ENCODE measurements around the gene MTFP1. TPM values are rescaled to one million over a fixed set of nuclear protein-coding genes. Genes with fewer than 3 reads are reported as not detected.

MTFP1 gene
- total RNA-seq, 1 experiment from 2014 or later, result 189 TPM

- DNase-seq (ENCODE audit: low read depth), result peak; percentile 37
- in situ Hi-C loops (cut with HindIII; ENCODE audit: low pct_unique_long_range_greater_than_20kb, low sequenced_read_pairs), result no loop called here
Measured at GRCh38 chr22:30421695-30422480, 3.7 kb upstream of the MTFP1 start.

- peak; percentile 91 for DNase-seq (ENCODE audit: low read depth)
- in situ Hi-C loops (cut with HindIII; ENCODE audit: low pct_unique_long_range_greater_than_20kb, low sequenced_read_pairs), result no loop called here
Measured at GRCh38 chr22:30422481-30423300, 2.9 kb upstream of the MTFP1 start.

- DNase-seq (ENCODE audit: low read depth), result no peak
- in situ Hi-C loops (cut with HindIII; ENCODE audit: low pct_unique_long_range_greater_than_20kb, low sequenced_read_pairs), result no loop called here
Measured at GRCh38 chr22:30423301-30423958, 2.1 kb upstream of the MTFP1 start.

GRCh38 chr22:30423959-30424533 is 1.5 kb upstream of the MTFP1 start:
- in situ Hi-C loops (cut with HindIII; ENCODE audit: low pct_unique_long_range_greater_than_20kb, low sequenced_read_pairs), result no loop called here
- DNase-seq (ENCODE audit: low read depth), result peak; percentile 100

- DNase-seq (ENCODE audit: low read depth), result no peak
- in situ Hi-C loops (cut with HindIII; ENCODE audit: low pct_unique_long_range_greater_than_20kb, low sequenced_read_pairs), result no loop called here
Measured at GRCh38 chr22:30424534-30425326, 838 bp upstream of the MTFP1 start.

GRCh38 chr22:30425327-30425615 is 297 bp upstream of the MTFP1 start:
- DNase-seq (ENCODE audit: low read depth), result no peak
- in situ Hi-C loops (cut with HindIII; ENCODE audit: low pct_unique_long_range_greater_than_20kb, low sequenced_read_pairs), result no loop called here

DNA sequence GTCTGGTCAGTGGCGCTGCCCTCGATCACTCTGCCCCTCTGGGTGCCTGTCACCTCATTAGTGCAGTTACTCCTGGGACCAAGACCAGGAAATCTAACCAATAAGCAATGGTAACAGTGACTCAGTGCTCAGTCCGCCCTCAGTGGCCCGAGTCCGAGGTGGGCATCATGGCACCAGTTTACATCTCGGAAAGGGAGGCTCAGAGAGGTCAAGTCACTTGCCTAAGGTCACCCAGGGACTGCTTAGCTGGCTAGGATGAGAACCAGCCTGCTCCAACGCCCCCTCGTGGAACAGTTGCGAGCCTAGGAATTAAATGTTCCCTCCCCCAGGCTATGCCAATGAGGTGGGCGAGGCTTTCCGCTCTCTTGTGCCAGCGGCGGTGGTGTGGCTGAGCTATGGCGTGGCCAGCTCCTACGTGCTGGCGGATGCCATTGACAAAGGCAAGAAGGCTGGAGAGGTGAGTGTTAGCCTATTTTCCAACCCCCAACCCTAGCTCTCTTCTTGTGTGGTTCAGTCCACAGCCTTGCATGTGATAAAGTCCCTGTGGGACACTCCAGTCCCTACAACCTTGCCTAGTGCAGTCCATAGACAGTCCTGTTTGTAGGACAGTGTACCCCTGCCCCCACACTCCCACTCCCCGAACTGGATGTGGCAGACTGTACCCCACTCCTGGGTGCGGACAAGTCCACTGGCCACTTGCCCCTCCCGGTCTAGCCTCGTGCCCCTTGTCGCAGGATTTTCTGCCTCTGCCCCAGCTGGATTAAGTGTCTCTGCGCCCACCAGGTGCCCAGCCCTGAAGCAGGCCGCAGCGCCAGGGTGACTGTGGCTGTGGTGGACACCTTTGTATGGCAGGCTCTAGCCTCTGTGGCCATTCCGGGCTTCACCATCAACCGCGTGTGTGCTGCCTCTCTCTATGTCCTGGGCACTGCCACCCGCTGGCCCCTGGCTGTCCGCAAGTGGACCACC is 1.1 kb downstream of the MTFP1 start:
- peak; percentile 96 for DNase-seq (ENCODE audit: low read depth)
- in situ Hi-C loops (cut with HindIII; ENCODE audit: low pct_unique_long_range_greater_than_20kb, low sequenced_read_pairs), result no loop called here

DNA sequence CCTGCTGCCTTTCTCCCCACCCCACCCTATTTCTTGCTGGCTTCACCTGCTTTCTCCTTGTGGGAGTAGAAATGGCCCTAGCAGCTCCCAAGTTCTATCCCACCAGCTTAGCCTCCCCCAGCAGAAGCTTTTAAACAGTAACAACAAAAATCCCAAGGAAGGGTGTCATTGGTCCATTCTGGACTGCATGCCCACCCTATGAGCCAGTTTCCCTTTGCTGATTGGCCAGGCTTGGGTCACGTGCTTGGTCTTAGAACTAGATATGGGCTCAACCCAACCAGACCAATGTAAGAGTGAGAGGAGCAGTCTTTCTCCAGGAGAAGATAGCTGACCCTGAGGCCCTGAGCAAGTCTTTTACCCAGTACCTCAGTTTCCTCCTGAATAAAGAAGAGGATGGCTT is 2.3 kb downstream of the MTFP1 start:
- no peak for DNase-seq (ENCODE audit: low read depth)
- in situ Hi-C loops (cut with HindIII; ENCODE audit: low pct_unique_long_range_greater_than_20kb, low sequenced_read_pairs), result no loop called here

DNA sequence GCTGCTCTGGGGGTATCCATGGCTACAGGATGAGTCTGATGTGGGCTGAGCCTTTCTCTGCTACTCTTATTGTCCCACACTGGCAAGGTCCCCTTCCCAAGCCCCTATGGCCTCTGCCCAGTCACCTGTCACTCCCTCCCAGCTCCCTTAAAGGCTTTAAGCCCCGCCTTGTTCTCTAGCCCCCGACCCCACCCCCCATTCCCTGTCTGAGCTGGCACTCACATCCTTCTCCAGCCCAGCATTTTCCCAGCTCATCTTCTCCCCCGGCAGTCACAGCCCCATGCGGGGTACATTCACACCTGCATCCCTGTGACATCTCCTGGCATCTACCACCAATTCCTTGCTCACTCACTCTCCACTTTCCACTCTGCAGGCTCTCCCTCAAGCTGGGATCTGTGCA is 4.3 kb downstream of the MTFP1 start:
- no peak for DNase-seq (ENCODE audit: low read depth)
- in situ Hi-C loops (cut with HindIII; ENCODE audit: low pct_unique_long_range_greater_than_20kb, low sequenced_read_pairs), result no loop called here

DNA sequence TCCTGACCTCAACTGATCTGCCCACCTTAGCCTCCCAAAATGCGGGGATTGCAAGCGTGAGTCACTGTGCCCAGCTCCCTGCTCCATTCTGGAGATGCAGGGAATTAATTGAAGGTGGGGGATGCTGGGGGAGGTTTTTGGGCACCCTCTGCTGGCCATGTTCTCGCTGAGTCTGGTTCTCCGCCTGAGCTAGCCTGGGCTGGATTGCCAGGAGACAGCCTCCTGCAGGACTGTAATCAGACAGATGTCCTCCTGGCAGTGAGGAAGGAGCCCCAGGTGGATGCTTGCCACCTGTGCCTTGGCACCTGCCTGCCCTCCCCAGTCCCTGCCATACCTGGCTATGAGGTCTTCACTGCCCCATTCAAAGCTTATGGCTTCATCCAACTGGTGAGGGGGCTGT is 5.4 kb downstream of the MTFP1 start:
- no peak for DNase-seq (ENCODE audit: low read depth)
- in situ Hi-C loops (cut with HindIII; ENCODE audit: low pct_unique_long_range_greater_than_20kb, low sequenced_read_pairs), result no loop called here

DNA sequence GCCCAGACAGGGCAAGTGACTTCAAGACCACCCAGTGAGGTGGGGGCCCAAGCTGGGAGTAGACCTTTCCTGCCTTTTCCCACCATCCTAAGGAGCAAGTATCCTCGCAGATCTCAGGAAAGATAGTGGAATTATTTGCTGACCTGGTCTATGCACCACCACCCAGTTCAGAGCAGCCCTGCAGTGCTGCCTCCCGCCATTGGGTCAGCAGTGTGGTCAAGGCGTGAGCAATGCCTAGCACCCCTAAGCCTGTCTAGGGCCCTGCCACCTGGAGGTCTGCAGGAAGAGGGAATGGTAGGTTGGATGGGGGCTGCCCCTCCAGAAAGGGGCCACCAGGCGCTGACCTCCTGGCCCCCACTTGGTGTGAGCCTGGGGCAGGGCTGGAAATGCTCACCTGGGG is 6.5 kb downstream of the MTFP1 start:
- in situ Hi-C loops (cut with HindIII; ENCODE audit: low pct_unique_long_range_greater_than_20kb, low sequenced_read_pairs), result no loop called here

GRCh38 chr22:30432520-30432919 is 7.0 kb downstream of the MTFP1 start:
- DNase-seq (ENCODE audit: low read depth), result no peak
- in situ Hi-C loops (cut with HindIII; ENCODE audit: low pct_unique_long_range_greater_than_20kb, low sequenced_read_pairs), result no loop called here

More for the DNA sequence above, 6.5 kb downstream of the MTFP1 start:
- no peak for DNase-seq (ENCODE audit: low read depth)

DNA sequence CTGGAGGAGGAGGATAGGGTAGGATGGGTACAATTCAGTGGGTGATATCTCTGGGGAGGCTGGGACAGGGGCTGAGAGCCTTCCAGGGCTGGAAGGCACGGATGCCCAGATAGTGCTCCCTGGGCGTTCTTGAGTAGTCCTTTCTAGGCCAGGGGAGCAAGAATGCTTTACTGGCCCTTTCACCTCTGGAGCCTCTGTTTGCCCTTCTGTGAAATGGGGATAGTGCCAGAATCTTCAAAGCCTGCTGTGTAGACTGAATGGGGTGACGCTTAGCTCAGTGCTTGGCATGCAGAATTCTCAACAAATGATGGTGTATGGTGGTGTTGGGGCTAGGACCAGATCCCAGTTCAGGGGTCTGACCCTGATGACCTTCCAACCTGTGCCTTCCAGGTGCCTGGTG is 7.7 kb downstream of the MTFP1 start:
- no peak for DNase-seq (ENCODE audit: low read depth)
- in situ Hi-C loops (cut with HindIII; ENCODE audit: low pct_unique_long_range_greater_than_20kb, low sequenced_read_pairs), result no loop called here

DNA sequence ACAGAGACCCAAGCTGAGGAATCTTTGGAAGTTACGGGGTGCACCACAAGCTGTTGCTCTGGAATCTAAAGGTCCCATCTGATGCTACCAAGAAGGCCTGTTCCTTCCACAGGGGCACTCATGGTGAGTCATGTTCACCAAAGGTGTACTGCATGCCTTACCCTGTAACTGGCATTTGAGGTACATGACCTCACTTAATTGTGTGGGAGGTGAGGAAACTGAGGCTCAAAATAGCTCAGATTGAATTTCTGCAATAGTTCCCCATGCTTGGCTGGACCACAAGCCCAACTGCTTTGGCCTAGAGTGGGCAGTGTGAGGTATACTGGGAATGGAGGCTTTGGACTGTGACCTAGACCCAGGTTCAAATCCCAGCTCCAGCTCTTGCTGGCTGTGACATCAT is 8.2 kb downstream of the MTFP1 start:
- DNase-seq (ENCODE audit: low read depth), result no peak
- in situ Hi-C loops (cut with HindIII; ENCODE audit: low pct_unique_long_range_greater_than_20kb, low sequenced_read_pairs), result no loop called here

DNA sequence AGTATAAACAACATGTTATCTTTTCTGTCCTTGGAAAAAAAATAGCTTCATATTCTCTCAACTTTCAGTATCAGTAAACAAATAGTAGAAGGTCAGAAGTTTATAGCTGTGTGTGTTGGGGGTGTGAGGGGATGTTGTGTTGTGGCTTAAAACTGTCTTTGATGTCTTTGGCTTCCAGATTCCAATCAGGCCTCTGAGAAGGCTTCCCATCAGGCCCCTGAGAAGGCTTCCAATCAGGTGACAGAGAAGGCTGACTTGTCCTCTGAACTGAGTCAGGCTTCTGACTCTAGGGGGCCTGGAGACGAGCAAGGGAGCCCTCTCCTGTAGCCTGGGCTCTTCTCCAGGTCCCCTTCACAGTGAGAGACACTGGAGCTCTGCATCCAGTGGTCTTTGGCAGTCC is 9.3 kb downstream of the MTFP1 start:
- no peak for DNase-seq (ENCODE audit: low read depth)
- in situ Hi-C loops (cut with HindIII; ENCODE audit: low pct_unique_long_range_greater_than_20kb, low sequenced_read_pairs), result no loop called here

DNA sequence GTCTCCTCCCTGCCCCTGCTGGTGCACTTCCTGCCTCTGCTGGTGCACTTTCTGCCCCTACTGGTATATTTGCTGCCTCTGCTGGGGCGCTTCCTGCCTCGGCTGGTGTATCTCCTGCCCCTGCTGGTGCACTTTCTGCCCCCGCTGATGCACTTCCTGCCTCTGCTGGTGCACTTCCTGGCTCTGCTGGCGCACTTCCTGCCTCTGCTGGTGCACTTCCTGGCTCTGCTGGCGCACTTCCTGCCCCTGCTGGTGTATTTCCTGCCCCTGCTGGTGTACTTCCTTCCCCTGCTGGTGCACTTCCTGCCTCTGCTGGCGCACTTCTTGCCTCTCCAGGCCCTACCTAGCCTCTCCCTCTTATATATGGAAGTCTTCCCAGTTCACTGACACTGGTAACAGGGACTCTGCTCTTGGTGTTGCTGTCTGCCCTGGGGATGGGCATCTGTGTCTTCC is 10.1 kb downstream of the MTFP1 start:
- in situ Hi-C loops (cut with HindIII; ENCODE audit: low pct_unique_long_range_greater_than_20kb, low sequenced_read_pairs), result no loop called here
- DNase-seq (ENCODE audit: low read depth), result no peak

DNA sequence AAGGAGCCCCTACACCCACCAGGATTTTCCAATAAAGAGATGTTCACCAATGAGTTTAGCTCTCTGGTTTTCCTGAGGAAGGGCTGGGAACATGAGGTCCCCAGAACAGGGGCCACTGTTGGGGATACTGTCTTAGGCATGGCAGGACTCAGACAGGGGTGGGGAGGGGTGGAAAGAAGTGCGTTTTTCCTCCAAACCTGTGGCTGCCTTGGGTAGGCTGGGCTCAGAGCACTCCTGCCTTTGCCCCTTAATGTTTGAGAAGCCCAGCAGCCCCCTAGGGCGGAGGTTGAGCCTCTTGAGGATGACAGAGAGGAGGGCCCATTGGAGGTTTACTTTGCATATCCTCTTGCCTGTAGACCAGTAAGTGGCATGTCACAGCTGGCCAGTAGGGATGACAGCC is 10.6 kb downstream of the MTFP1 start:
- in situ Hi-C loops (cut with HindIII; ENCODE audit: low pct_unique_long_range_greater_than_20kb, low sequenced_read_pairs), result no loop called here

More for the DNA sequence above, 10.6 kb downstream of the MTFP1 start:
- no peak for DNase-seq (ENCODE audit: low read depth)
